Measurements from ENCODE around the gene TBC1D1.

GRCh38 chr4:37934096-37934495, 43.2 kb downstream of the TBC1D1 start:
- TF ChIP-seq, protein P1, sequence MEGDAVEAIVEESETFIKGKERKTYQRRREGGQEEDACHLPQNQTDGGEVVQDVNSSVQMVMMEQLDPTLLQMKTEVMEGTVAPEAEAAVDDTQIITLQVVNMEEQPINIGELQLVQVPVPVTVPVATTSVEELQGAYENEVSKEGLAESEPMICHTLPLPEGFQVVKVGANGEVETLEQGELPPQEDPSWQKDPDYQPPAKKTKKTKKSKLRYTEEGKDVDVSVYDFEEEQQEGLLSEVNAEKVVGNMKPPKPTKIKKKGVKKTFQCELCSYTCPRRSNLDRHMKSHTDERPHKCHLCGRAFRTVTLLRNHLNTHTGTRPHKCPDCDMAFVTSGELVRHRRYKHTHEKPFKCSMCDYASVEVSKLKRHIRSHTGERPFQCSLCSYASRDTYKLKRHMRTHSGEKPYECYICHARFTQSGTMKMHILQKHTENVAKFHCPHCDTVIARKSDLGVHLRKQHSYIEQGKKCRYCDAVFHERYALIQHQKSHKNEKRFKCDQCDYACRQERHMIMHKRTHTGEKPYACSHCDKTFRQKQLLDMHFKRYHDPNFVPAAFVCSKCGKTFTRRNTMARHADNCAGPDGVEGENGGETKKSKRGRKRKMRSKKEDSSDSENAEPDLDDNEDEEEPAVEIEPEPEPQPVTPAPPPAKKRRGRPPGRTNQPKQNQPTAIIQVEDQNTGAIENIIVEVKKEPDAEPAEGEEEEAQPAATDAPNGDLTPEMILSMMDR (conservative IDR thresholded peaks at IDR 0.05; ENCODE audit: low read depth, low read length) = no peak
- TF ChIP-seq EZH2 (IDR thresholded peaks at IDR 0.05; ENCODE audit: borderline replicate concordance, low read depth, low read length, poor library complexity, severe bottlenecking) = no peak
